OCI-LY7 (cell line): ENCODE data around the gene RBPMS2. TPM values are rescaled to one million over a fixed set of nuclear protein-coding genes. Genes with fewer than 3 reads are reported as not detected.

Experiments used
- BruUV-seq: library from RNA; stranded (reverse); fragments of 400-500 nt; replicated peaks from 2 replicates; lab custom pipeline; 2021; lab: Mats Ljungman, UMichigan
- CTCF ChIA-PET: fragments of 300-600 bp; sonication (Branson Sonifier 250); formaldehyde crosslinking; loops from one replicate; lab custom pipeline; 2022; ENCODE audit warnings: antibody characterized with exemption; ENCODE audit not compliant: unreplicated experiment; lab: Charles Lee
- POLR2A ChIA-PET: fragments of 300-600 bp; sonication (Branson Sonifier 250); formaldehyde crosslinking; loops from one replicate; lab custom pipeline; 2022; ENCODE audit warnings: antibody characterized with exemption; lab: Charles Lee
- DNase-seq: peaks from one replicate; pipeline ENCODE4 v3.0.0-alpha.2; 2015; ENCODE audit warnings: low spot score
- H2AFZ ChIP-seq: fragments of 200-600 bp; sonication (generic), shearing (Covaris generic); 2 replicates; pipeline ENCODE4 v1.6.1; 2014; ENCODE audit warnings: mild to moderate bottlenecking, antibody characterized with exemption, low read length, moderate library complexity
- H3K27ac ChIP-seq: fragments of 200-600 bp; sonication (generic); 2 replicates; pipeline ENCODE4 v1.5.1; 2014; ENCODE audit warnings: mixed run types, low read depth, mild to moderate bottlenecking, moderate library complexity, low read length, inconsistent platforms; ENCODE audit not compliant: poor library complexity, severe bottlenecking
- H3K36me3 ChIP-seq: fragments of 200-600 bp; sonication (generic); 2 replicates; pipeline ENCODE4 v1.6.1; 2014; ENCODE audit warnings: mild to moderate bottlenecking, antibody characterized with exemption, low read length, moderate library complexity, mixed read lengths; ENCODE audit not compliant: insufficient read depth
- H3K4me1 ChIP-seq: fragments of 200-600 bp; sonication (generic); 2 replicates; pipeline ENCODE4 v1.5.1; 2014; ENCODE audit warnings: mild to moderate bottlenecking, low read length; ENCODE audit not compliant: insufficient read depth, poor library complexity, severe bottlenecking
- H3K4me2 ChIP-seq: fragments of 200-600 bp; sonication (generic); 2 replicates; pipeline ENCODE4 v1.6.1; 2014; ENCODE audit warnings: mild to moderate bottlenecking, low read length
- H3K4me3 ChIP-seq: fragments of 200-600 bp; sonication (generic); 2 replicates; pipeline ENCODE4 v1.5.1; 2014; ENCODE audit warnings: mild to moderate bottlenecking, low read depth, low read length; ENCODE audit not compliant: poor library complexity, severe bottlenecking
- H3K79me2 ChIP-seq: fragments of 200-600 bp; sonication (generic); 2 replicates; pipeline ENCODE4 v1.6.1; 2016; ENCODE audit warnings: low read depth, mild to moderate bottlenecking, low read length, moderate library complexity, mixed read lengths; ENCODE audit not compliant: insufficient read depth
- H3K9me2 ChIP-seq: fragments of 200-600 bp; sonication (generic); 2 replicates; pipeline ENCODE4 v1.6.1; 2016; ENCODE audit warnings: mild to moderate bottlenecking, low read length, mixed read lengths; ENCODE audit not compliant: insufficient read depth
- H3K9me3 ChIP-seq: fragments of 200-600 bp; sonication (generic); 2 replicates; pipeline ENCODE4 v1.6.1; 2014; ENCODE audit warnings: mild to moderate bottlenecking, mixed run types, low read length, mixed read lengths
- H4K20me1 ChIP-seq: fragments of 200-600 bp; sonication (generic); 2 replicates; pipeline ENCODE4 v1.6.1; 2014; ENCODE audit warnings: mild to moderate bottlenecking, antibody characterized with exemption, low read length, moderate library complexity, mixed read lengths; ENCODE audit not compliant: insufficient read depth
- CTCF ChIP-seq: fragments of 200-600 bp; sonication (generic); conservative IDR thresholded peaks from 2 replicates; pipeline ENCODE4 v1.5.1; 2014; ENCODE audit warnings: mild to moderate bottlenecking, antibody characterized with exemption, low read length, moderate library complexity, mixed read lengths
- EZH2phosphoT487 ChIP-seq: fragments of 200-600 bp; sonication (generic); IDR thresholded peaks from 2 replicates; pipeline ENCODE4 v1.6.1; 2018; ENCODE audit warnings: low read depth, borderline replicate concordance, mild to moderate bottlenecking, mixed run types, antibody characterized with exemption, low read length, moderate library complexity, mixed read lengths
- intact Hi-C: fragments of 100-400 bp; cut with micrococcal nuclease; formaldehyde crosslinking; loops from one replicate; pipeline ENCODE4 v1.10.0; 2022; ENCODE audit not compliant: unreplicated experiment
- total RNA-seq, 2 experiments: library from RNA; depleted of rRNA in 1 of 2; stranded (reverse); fragments of >200 nt in 1 of 2; shearing (Covaris generic) in 1 of 2; gene quantifications; 2 replicates each; pipeline ENCODE4 v1.2.3, GENCODE V29; 2014 to 2022

The RBPMS2 gene
- total RNA-seq, 2 experiments from 2014 or later, result not detected

GRCh38 chr15:64705006-64705405 lies 70.4 kb downstream of the RBPMS2 start:
- Histone ChIP-seq H4K20me1 (no peaks in the 10 kb centered on the region), H3K36me3 (peaks cover 6% of the 10 kb centered on the region), H3K79me2 (peaks cover 27% of the 10 kb centered on the region; the same call in 1 of the 2 replicates), H3K27ac (no peak overlapping the region), H3K9me2 (no peaks in the 10 kb centered on the region), H3K4me1 (peaks cover 31% of the 10 kb centered on the region), H3K4me2 (no peak overlapping the region), H3K9me3 (no peaks in the 10 kb centered on the region), H2AFZ (no peak overlapping the region), H3K4me3 (no peak overlapping the region)
- POLR2A ChIA-PET, result interaction anchor here (0.5 to 1.8 kb wide), 4 partner anchors 10 to 1555 kb away, joined by 3 to 7 read pairs (median 4); no protein-coding TSS in a partner anchor
- no TSS peak for BruUV-seq
- CTCF ChIA-PET, result no interaction called here
- intact Hi-C loops, result no loop called here
- no peak for DNase-seq
- TF ChIP-seq CTCF (no peak), EZH2phosphoT487 (no peak)

- Histone ChIP-seq H3K27ac (no peak overlapping the region), H3K9me3 (no peaks in the 10 kb centered on the region), H3K79me2 (peaks cover 35% of the 10 kb centered on the region; the same call in 1 of the 2 replicates), H4K20me1 (peaks cover 6% of the 10 kb centered on the region; the same call in 1 of the 2 replicates), H2AFZ (peak overlapping the region; percentile 92), H3K4me3 (peak overlapping the region; percentile 90), H3K4me2 (peak overlapping the region; percentile 73), H3K9me2 (no peaks in the 10 kb centered on the region), H3K4me1 (peaks cover 42% of the 10 kb centered on the region), H3K36me3 (peaks cover 7% of the 10 kb centered on the region)
- no peak for TF ChIP-seq CTCF
- TF ChIP-seq EZH2phosphoT487, result no peak
- intact Hi-C loops, result no loop called here
- ChIA-PET CTCF (no interaction called here), POLR2A (no interaction called here)
- no TSS peak for BruUV-seq
- DNase-seq, result no peak
Measured at GRCh38 chr15:64703632-64703959, 71.8 kb downstream of the RBPMS2 start.

- Histone ChIP-seq H2AFZ (peak overlapping the region; percentile 92), H3K4me2 (peak overlapping the region; percentile 86), H3K9me2 (no peaks in the 10 kb centered on the region), H3K79me2 (peaks cover 35% of the 10 kb centered on the region; the same call in 1 of the 2 replicates), H4K20me1 (peaks cover 10% of the 10 kb centered on the region; the same call in 1 of the 2 replicates), H3K27ac (peak overlapping the region; percentile 30), H3K4me1 (peaks cover 42% of the 10 kb centered on the region), H3K36me3 (peaks cover 7% of the 10 kb centered on the region), H3K9me3 (no peaks in the 10 kb centered on the region), H3K4me3 (peak overlapping the region; percentile 90)
- no TSS peak for BruUV-seq
- ChIA-PET POLR2A (no interaction called here), CTCF (no interaction called here)
- no peak for TF ChIP-seq EZH2phosphoT487
- no peak for TF ChIP-seq CTCF
- DNase-seq, result peak; percentile 93
- intact Hi-C loops, result no loop called here
Measured at GRCh38 chr15:64702816-64703631, 72.4 kb downstream of the RBPMS2 start.
